Measurements from ENCODE around the gene STARD5.

GRCh38 chr15:81265256-81265943 is 58.5 kb downstream of the STARD5 start:
- TF ChIP-seq EP300 (IDR thresholded peaks at IDR 0.05) (no peak), ESRRA (IDR thresholded peaks at IDR 0.05; ENCODE audit: borderline replicate concordance, low read length) (no peak)
